H1 (cell line): ENCODE measurements around the gene RAMP1. TPM values are rescaled to one million over a fixed set of nuclear protein-coding genes. Genes with fewer than 3 reads are reported as not detected.

Experiments
- CTCF ChIA-PET: fragments of 300-600 bp; sonication (Branson Sonifier 250); formaldehyde crosslinking; loops from one replicate; lab custom pipeline; 2021; ENCODE audit not compliant: partially characterized antibody; lab: Charles Lee
- POLR2A ChIA-PET: fragments of 300-600 bp; sonication (Branson Sonifier 250); formaldehyde crosslinking; loops from one replicate; lab custom pipeline; 2021; ENCODE audit warnings: inconsistent platforms; ENCODE audit not compliant: partially characterized antibody; lab: Charles Lee
- DNase-seq, 2 experiments: peaks; one replicate each; pipeline versions ENCODE4 v3.0.0 to v3.0.0-alpha.2; 2010 to 2022; ENCODE audit warnings: low spot score in 2 of 2, low read depth in 1 of 2, mixed read lengths in 1 of 2
- FAIRE-seq: peaks from 2 replicates; lab custom pipeline; 2011; peaks lifted over from hg19 to GRCh38; lab: Jason Lieb, UNC
- H2AFZ ChIP-seq: 2 replicates; pipeline ENCODE4 v1.8.1; 2012; ENCODE audit warnings: low read length, inconsistent platforms
- H2AK5ac ChIP-seq: 2 replicates; pipeline ENCODE4 v1.6.1; 2013; ENCODE audit warnings: low read depth, low read length
- H2BK120ac ChIP-seq: replicated peaks from 2 replicates; pipeline ENCODE3; 2013; ENCODE audit warnings: low read depth, low read length, inconsistent platforms
- H2BK12ac ChIP-seq: 2 replicates; pipeline ENCODE4 v1.6.1; 2013; ENCODE audit warnings: low read depth, low read length
- H2BK15ac ChIP-seq: 2 replicates; pipeline ENCODE4 v1.6.1; 2013; ENCODE audit warnings: low read length
- H2BK20ac ChIP-seq: 2 replicates; pipeline ENCODE4 v1.6.1; 2013; ENCODE audit warnings: low read length
- H2BK5ac ChIP-seq: 2 replicates; pipeline ENCODE4 v1.6.1; 2013; ENCODE audit warnings: low read depth, low read length
- H3K14ac ChIP-seq: 2 replicates; pipeline ENCODE4 v1.6.1; 2013; ENCODE audit warnings: inconsistent platforms; ENCODE audit not compliant: insufficient read length
- H3K18ac ChIP-seq: 2 replicates; pipeline ENCODE4 v1.6.1; 2013; ENCODE audit warnings: low read length; ENCODE audit errors: extremely low read depth
- H3K23ac ChIP-seq: 2 replicates; pipeline ENCODE4 v1.6.1; 2013; ENCODE audit warnings: inconsistent platforms; ENCODE audit not compliant: insufficient read length
- H3K23me2 ChIP-seq: 2 replicates; pipeline ENCODE4 v1.6.1; 2013; ENCODE audit warnings: low read depth, low read length
- H3K27ac ChIP-seq: 2 replicates; pipeline ENCODE4 v1.6.1; 2011; ENCODE audit warnings: low read depth, low read length, inconsistent platforms
- H3K27me3 ChIP-seq, 4 experiments: replicated peaks in 1 of 4; 1 replicate in 1 of 4; 2 replicates in 3 of 4; pipeline versions ENCODE4 v1.6.1 to v1.8.1; 2011 to 2013; ENCODE audit warnings: low read length in 3 of 4, mild to moderate bottlenecking in 3 of 4, inconsistent platforms in 2 of 4, mixed read lengths in 2 of 4, moderate library complexity in 1 of 4; ENCODE audit not compliant: control insufficient read depth in 3 of 4, insufficient read depth in 3 of 4; ENCODE audit errors: extremely low read depth in 1 of 4
- H3K36me3 ChIP-seq, 4 experiments: 2 replicates each; pipeline versions ENCODE4 v1.6.1 to v1.8.1; 2011 to 2013; ENCODE audit warnings: mild to moderate bottlenecking in 4 of 4, low read length in 3 of 4, moderate library complexity in 2 of 4, control low read depth in 1 of 4, inconsistent platforms in 1 of 4; ENCODE audit not compliant: insufficient read depth in 4 of 4, control insufficient read depth in 2 of 4
- H3K4ac ChIP-seq: replicated peaks from 2 replicates; pipeline ENCODE3; 2013; ENCODE audit warnings: low read length, low read depth, mixed read lengths, inconsistent platforms; ENCODE audit not compliant: insufficient read length
- H3K4me1 ChIP-seq, 4 experiments: replicated peaks in 1 of 4; 1 replicate in 1 of 4; 2 replicates in 3 of 4; pipeline versions ENCODE4 v1.6.1 to v1.8.1; 2011 to 2013; ENCODE audit warnings: low read length in 3 of 4, inconsistent platforms in 2 of 4, mixed read lengths in 1 of 4; ENCODE audit not compliant: insufficient read depth in 4 of 4, control insufficient read depth in 3 of 4
- H3K4me2 ChIP-seq, 2 experiments: 2 replicates each; pipeline versions ENCODE4 v1.6.1 to v1.8.1; 2011 to 2013; ENCODE audit warnings: low read depth in 2 of 2, low read length in 2 of 2, control low read depth in 1 of 2, inconsistent platforms in 1 of 2, mild to moderate bottlenecking in 1 of 2; ENCODE audit not compliant: insufficient read depth in 1 of 2
- H3K4me3 ChIP-seq, 4 experiments: fragments of 200-600, 300-600 bp in 1 of 4; sonication (generic), shearing (Covaris generic), sonication (Bioruptor Twin) in 1 of 4; 2 replicates each; pipeline versions ENCODE4 v1.5.1 to v1.8.1; 2011 to 2016; ENCODE audit warnings: low read length in 4 of 4, low read depth in 3 of 4, control low read depth in 2 of 4, inconsistent platforms in 2 of 4, mild to moderate bottlenecking in 2 of 4, mixed read lengths in 1 of 4, moderate library complexity in 1 of 4; ENCODE audit not compliant: insufficient read depth in 2 of 4; ENCODE audit errors: extremely low read depth in 1 of 4
- H3K56ac ChIP-seq: replicated peaks from 2 replicates; pipeline ENCODE3; 2013; ENCODE audit warnings: low read depth, mild to moderate bottlenecking, mixed read lengths, low read length, inconsistent platforms; ENCODE audit not compliant: insufficient read length
- H3K79me1 ChIP-seq: 2 replicates; pipeline ENCODE4 v1.6.1; 2013; ENCODE audit warnings: low read depth, low read length, control low read depth
- H3K79me2 ChIP-seq, 2 experiments: 2 replicates each; pipeline versions ENCODE4 v1.6.1 to v1.8.1; 2012 to 2013; ENCODE audit warnings: low read length in 2 of 2, mild to moderate bottlenecking in 2 of 2, inconsistent platforms in 1 of 2; ENCODE audit not compliant: insufficient read depth in 2 of 2, control insufficient read depth in 1 of 2
- H3K9ac ChIP-seq, 4 experiments: replicated peaks in 1 of 4; 1 replicate in 1 of 4; 2 replicates in 3 of 4; pipeline versions ENCODE4 v1.6.1 to v1.8.1; 2011 to 2013; ENCODE audit warnings: low read depth in 3 of 4, low read length in 3 of 4, control low read depth in 2 of 4, mild to moderate bottlenecking in 2 of 4, moderate library complexity in 2 of 4, inconsistent platforms in 1 of 4; ENCODE audit errors: extremely low read depth in 1 of 4
- H3K9me3 ChIP-seq, 2 experiments: 2 replicates each; pipeline versions ENCODE4 v1.6.1 to v1.8.1; 2012 to 2013; ENCODE audit warnings: mild to moderate bottlenecking in 2 of 2, moderate library complexity in 2 of 2, control low read depth in 1 of 2, inconsistent platforms in 1 of 2, low read depth in 1 of 2, low read length in 1 of 2, mixed read lengths in 1 of 2; ENCODE audit not compliant: insufficient read depth in 2 of 2
- H4K20me1 ChIP-seq, 2 experiments: replicated peaks in 1 of 2; 2 replicates each; pipeline versions ENCODE3 to v1.8.1; 2011 to 2013; ENCODE audit warnings: inconsistent platforms in 2 of 2, low read length in 2 of 2, mild to moderate bottlenecking in 1 of 2; ENCODE audit not compliant: insufficient read depth in 2 of 2, control insufficient read depth in 1 of 2
- H4K5ac ChIP-seq: 2 replicates; pipeline ENCODE4 v1.6.1; 2013; ENCODE audit warnings: low read length, low read depth, mixed read lengths, inconsistent platforms; ENCODE audit not compliant: insufficient read length
- H4K8ac ChIP-seq: 2 replicates; pipeline ENCODE4 v1.8.0; 2013; ENCODE audit warnings: mild to moderate bottlenecking, moderate library complexity, low read length, inconsistent platforms; ENCODE audit not compliant: insufficient read depth; ENCODE audit errors: extremely low read depth
- H4K91ac ChIP-seq: replicated peaks from 2 replicates; pipeline ENCODE3; 2013; ENCODE audit warnings: low read length, mixed read lengths, inconsistent platforms; ENCODE audit not compliant: insufficient read length
- CBX8 ChIP-seq: fragments of 300-800, 300-1000 bp; sonication (generic); IDR thresholded peaks from 2 replicates; pipeline ENCODE4 v1.7.1; 2016; ENCODE audit warnings: low read depth, low read length, borderline replicate concordance
- CHD2 ChIP-seq: IDR thresholded peaks from 2 replicates; pipeline ENCODE4 v1.6.1; 2012; ENCODE audit warnings: low read length, improper control_type of control experiment
- FOSL1 ChIP-seq: IDR thresholded peaks from 2 replicates; pipeline ENCODE4 v1.6.1; 2011; ENCODE audit warnings: mild to moderate bottlenecking, low read depth, low read length, moderate library complexity; ENCODE audit not compliant: insufficient read depth
- GABPA ChIP-seq: IDR thresholded peaks from 2 replicates; pipeline ENCODE4 v1.6.1; 2011; ENCODE audit warnings: mild to moderate bottlenecking, low read length, moderate library complexity, borderline replicate concordance; ENCODE audit not compliant: insufficient read depth
- JUND ChIP-seq: IDR thresholded peaks from 2 replicates; pipeline ENCODE4 v1.6.1; 2011; ENCODE audit warnings: mild to moderate bottlenecking, improper control_type of control experiment, low read length
- KDM4A ChIP-seq: IDR thresholded peaks from one replicate; pipeline ENCODE4 v1.7.1; 2012; ENCODE audit warnings: low read depth, mild to moderate bottlenecking, moderate library complexity, low read length, inconsistent platforms; ENCODE audit not compliant: severe bottlenecking
- PHF8 ChIP-seq: fragments of 200-600 bp; sonication (generic); conservative IDR thresholded peaks from 2 replicates; pipeline ENCODE4 v1.7.1; 2012; ENCODE audit warnings: low read depth, mild to moderate bottlenecking, inconsistent platforms, low read length, moderate library complexity
- POU5F1 ChIP-seq: IDR thresholded peaks from 2 replicates; pipeline ENCODE4 v1.6.1; 2011; ENCODE audit warnings: low read depth, mild to moderate bottlenecking, low read length, moderate library complexity
- RBBP5 ChIP-seq: IDR thresholded peaks from 2 replicates; pipeline ENCODE4 v1.7.1; 2012; ENCODE audit warnings: low read depth, mild to moderate bottlenecking, inconsistent platforms, low read length, moderate library complexity, borderline replicate concordance
- TAF1 ChIP-seq: IDR thresholded peaks from 2 replicates; pipeline ENCODE4 v1.6.1; 2011; ENCODE audit warnings: mild to moderate bottlenecking, low read depth, low read length
- TCF12 ChIP-seq: IDR thresholded peaks from 2 replicates; pipeline ENCODE4 v1.6.1; 2011; ENCODE audit warnings: low read depth, mild to moderate bottlenecking, low read length
- WGBS, 2 experiments: shearing (Covaris generic) in 1 of 2; methylation state at CpG; one replicate each; pipeline versions ENCODE4 v1.1.6 to v1.1.7; 2013 to 2015; ENCODE audit warnings: low lambda C conversion rate in 2 of 2, mixed read lengths in 2 of 2, inconsistent platforms in 1 of 2, low coverage in 1 of 2, missing lambda C conversion rate in 1 of 2; ENCODE audit not compliant: insufficient replicate concordance in 2 of 2, insufficient coverage in 1 of 2, insufficient read length in 1 of 2; ENCODE audit errors: extremely low coverage in 1 of 2, missing lambda C conversion rate in 1 of 2; 5-methylcytosine and 5-hydroxymethylcytosine counted together
- polyA plus RNA-seq, 7 experiments: library from polyadenylated mRNA; depleted of rRNA in 3 of 7; stranded (reverse) in 5 of 7; unstranded in 2 of 7; fragments of >200 nt in 5 of 7; fragments of 200-250 nt in 2 of 7; gene quantifications; 1 replicate in 5 of 7; 2 replicates in 1 of 7; 4 replicates in 1 of 7; pipeline versions ENCODE4 v1.2.1 to v1.2.3, GENCODE V29; 2011 to 2013; ENCODE audit warnings: missing spikeins in 2 of 7, mixed read lengths in 2 of 7
- total RNA-seq: library from RNA; stranded (reverse); fragmentation: NEBNext Ultra II Directional; extraction: Animal tissue kit (Norgen Biotek cat#: 25700); gene quantifications from 2 replicates; pipeline ENCODE4 v1.2.1, GENCODE V29; 2021
- TF ChIP-seq, protein P1 (sequence below): IDR thresholded peaks from 2 replicates; pipeline ENCODE4 v1.6.1; 2012; ENCODE audit warnings: inconsistent platforms

The RAMP1 gene
- total and polyA plus RNA-seq, 2 of the 8 experiments (the other 6 are each of a cell fraction or from before 2014, with no cell fraction given): 0.65 to 4.3 TPM

DNA sequence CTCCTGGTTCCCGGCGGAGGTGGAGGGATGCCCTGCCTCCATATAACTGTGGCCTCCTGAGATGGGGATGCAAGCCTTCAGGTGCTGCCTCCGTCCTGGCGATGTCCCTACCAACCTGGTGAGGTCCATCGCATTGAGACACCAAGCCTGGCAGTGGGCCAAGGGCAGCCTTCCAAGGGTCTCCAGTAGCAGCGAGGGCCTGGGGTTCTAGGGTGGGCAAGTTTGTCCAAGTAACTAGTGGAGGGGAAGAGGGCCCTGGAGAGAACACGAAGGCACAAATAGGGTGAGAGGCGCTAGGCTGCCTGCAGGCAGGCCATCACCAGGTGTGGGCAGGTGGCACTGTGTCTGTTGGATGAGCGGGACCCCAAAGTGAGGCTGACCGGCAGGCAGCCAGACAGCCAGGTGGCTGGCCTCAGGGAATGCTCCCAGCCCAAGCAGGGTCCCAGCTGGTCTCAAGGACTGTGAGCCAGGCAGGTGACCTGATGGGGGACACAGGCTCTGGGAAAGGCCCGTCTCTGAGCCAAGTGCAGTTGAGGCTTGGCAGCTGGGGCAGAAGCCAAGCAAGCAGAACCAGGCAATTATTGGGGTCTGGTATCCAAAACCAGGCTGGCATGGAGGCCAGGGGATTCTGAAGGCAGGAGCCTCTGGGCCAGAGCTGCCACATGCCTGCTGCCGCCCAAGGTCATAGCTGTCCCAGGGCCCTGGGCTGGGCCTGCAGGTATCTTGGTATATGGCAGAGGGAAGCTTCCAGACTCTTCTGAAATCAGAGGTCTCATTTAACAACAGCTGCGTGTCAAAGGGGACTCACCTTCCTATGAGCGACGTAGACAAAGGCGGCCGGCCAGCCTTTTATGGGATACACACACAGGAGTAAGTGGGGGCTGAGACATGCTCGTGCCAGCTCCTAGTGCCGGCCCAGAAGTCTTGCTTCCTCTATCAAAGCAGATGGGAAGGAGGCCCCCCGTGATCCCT, 23.4 kb downstream of the RAMP1 start:
- no peak overlapping the region for H2AFZ ChIP-seq
- H3K18ac ChIP-seq: no peak overlapping the region
- H2AK5ac ChIP-seq: no peak overlapping the region
- 92% methylated on average over 16 of the region's 20 CpGs; no CpG with 5 or more reads in 1 of the 2 experiments for WGBS, 2 experiments
- H3K79me1 ChIP-seq: no peaks in the 10 kb centered on the region
- no peak overlapping the region for H3K4me3 ChIP-seq
- H4K5ac ChIP-seq: no peak overlapping the region
- no peak for DNase-seq
- no peaks in the 10 kb centered on the region for H3K23me2 ChIP-seq
- no peak overlapping the region for H3K4ac ChIP-seq
- H2BK15ac ChIP-seq: no peak overlapping the region
- TF ChIP-seq CBX8: no peak
- no peak for TF ChIP-seq KDM4A
- no peak for TF ChIP-seq RBBP5
- TF ChIP-seq, protein P1, sequence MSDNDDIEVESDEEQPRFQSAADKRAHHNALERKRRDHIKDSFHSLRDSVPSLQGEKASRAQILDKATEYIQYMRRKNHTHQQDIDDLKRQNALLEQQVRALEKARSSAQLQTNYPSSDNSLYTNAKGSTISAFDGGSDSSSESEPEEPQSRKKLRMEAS: no peak
- no peak for TF ChIP-seq PHF8
- no peak for TF ChIP-seq TCF12
- no peak for TF ChIP-seq CHD2
- no peak for TF ChIP-seq TAF1
- no peak for TF ChIP-seq JUND
- TF ChIP-seq GABPA: no peak
- no peak for TF ChIP-seq FOSL1
- TF ChIP-seq POU5F1: no peak
- H3K56ac ChIP-seq: no peak overlapping the region
- no peaks in the 10 kb centered on the region for H3K79me2 ChIP-seq
- no peaks in the 10 kb centered on the region for H4K20me1 ChIP-seq
- CTCF ChIA-PET: no interaction called here
- no peak overlapping the region; the same call in 1 of the 2 replicates for H4K8ac ChIP-seq
- H3K9ac ChIP-seq: no peak overlapping the region
- H3K4me1 ChIP-seq: peaks cover 0 to 4% (median under 1%) of the 10 kb centered on the region in 4 experiments; a peak in 3 of 7 replicates
- no peak for FAIRE-seq
- POLR2A ChIA-PET: no interaction called here
- no peak overlapping the region for H3K23ac ChIP-seq
- no peak overlapping the region for H2BK12ac ChIP-seq
- H3K14ac ChIP-seq: no peak overlapping the region
- H2BK5ac ChIP-seq: no peak overlapping the region
- no peak overlapping the region for H2BK20ac ChIP-seq
- H2BK120ac ChIP-seq: no peak overlapping the region
- no peaks in the 10 kb centered on the region for H3K36me3 ChIP-seq
- H3K27me3 ChIP-seq: no peaks in the 10 kb centered on the region
- H3K9me3 ChIP-seq: no peaks in the 10 kb centered on the region
- H3K27ac ChIP-seq: no peak overlapping the region
- H3K4me2 ChIP-seq: no peak overlapping the region
- H4K91ac ChIP-seq: no peak overlapping the region
